GM12873 (cell line): ENCODE measurements around the gene SKAP2.

Source experiments
- CTCF ChIP-seq: IDR thresholded peaks from 2 replicates; pipeline ENCODE4 v1.5.1; 2012; ENCODE audit warnings: low read depth, mild to moderate bottlenecking, moderate library complexity, low read length, control low read depth; ENCODE audit not compliant: insufficient read depth; ENCODE audit errors: missing control alignments

SKAP2 gene

GRCh38 chr7:26620352-26620751, 244.0 kb downstream of the SKAP2 start:
- peak; percentile 40 for TF ChIP-seq CTCF

GRCh38 chr7:26619348-26619984, 244.9 kb downstream of the SKAP2 start:
- TF ChIP-seq CTCF = no peak

- TF ChIP-seq CTCF = no peak
These were observed 245.5 kb downstream of the SKAP2 start for GRCh38 chr7:26618898-26619297.

GRCh38 chr7:26618449-26618848, 245.9 kb downstream of the SKAP2 start:
- TF ChIP-seq CTCF = no peak
